UCSD-AML1 (cell line): Measurements from ENCODE around the gene UTP20.

ENCODE experiments used
- DNase-seq: peaks from one replicate; lab custom pipeline; 2025; ENCODE audit not compliant: unreplicated experiment; lab: John Stamatoyannopoulos, UW

UTP20 gene

GRCh38 chr12:101430456-101430855, 150.6 kb downstream of the UTP20 start:
- no peak for DNase-seq

DNA sequence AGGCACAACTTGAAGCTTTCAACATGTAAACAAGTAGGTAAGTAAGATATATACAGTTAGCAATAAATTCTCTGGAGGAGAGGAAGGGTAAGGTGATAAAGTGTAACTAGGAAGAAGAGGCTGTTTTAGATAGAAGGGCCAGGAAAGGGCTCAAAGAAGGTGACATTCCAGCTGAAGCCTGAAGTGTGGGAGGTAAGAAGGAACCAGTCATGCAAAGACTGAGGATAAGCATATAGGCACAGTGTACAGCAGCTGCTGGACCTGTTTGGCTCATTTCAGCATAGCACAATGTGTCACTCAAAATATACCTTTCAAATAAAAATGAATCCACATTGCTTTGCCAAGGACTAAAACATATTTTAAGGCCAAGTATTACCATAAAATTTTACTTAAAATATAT, 156.2 kb downstream of the UTP20 start:
- no peak for DNase-seq
